ENCODE data around the gene KCNN1.

DNA sequence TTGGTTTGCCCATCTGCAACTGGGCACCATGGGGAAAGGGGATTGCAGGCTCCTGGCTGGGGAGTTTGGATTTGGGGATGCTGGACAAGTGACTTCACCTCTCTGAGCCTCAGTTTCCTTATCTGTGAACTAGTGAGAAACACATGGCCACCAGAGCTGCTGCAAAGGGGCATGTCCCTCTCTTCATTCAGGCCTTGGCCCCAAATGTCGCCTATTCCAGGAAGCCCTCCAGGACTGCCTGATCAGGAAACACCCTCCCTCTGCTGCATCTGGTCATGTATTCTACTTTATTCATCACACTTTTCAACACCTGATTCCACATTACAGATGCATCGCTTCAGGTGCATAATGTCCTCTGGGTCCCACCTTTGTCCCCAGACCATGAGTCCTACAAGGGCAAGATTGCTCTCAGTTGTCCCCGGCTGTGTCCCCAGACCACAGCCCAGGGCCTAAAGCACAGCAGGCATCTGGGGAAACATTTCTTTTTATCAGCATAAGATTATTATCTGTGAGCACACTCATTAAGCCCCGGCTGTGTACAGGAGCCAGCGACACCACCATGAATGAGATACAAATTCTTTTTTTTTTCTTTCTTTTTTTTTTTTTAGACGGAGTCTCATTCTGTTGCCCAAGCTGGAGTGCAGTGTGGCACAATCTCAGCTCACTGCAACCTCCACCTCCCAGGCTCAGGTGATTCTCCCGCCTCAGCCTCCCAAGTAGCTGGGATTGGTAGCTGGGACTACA lies 78.6 kb downstream of the KCNN1 start:
- TF ChIP-seq, protein P1, sequence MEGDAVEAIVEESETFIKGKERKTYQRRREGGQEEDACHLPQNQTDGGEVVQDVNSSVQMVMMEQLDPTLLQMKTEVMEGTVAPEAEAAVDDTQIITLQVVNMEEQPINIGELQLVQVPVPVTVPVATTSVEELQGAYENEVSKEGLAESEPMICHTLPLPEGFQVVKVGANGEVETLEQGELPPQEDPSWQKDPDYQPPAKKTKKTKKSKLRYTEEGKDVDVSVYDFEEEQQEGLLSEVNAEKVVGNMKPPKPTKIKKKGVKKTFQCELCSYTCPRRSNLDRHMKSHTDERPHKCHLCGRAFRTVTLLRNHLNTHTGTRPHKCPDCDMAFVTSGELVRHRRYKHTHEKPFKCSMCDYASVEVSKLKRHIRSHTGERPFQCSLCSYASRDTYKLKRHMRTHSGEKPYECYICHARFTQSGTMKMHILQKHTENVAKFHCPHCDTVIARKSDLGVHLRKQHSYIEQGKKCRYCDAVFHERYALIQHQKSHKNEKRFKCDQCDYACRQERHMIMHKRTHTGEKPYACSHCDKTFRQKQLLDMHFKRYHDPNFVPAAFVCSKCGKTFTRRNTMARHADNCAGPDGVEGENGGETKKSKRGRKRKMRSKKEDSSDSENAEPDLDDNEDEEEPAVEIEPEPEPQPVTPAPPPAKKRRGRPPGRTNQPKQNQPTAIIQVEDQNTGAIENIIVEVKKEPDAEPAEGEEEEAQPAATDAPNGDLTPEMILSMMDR (IDR thresholded peaks at IDR 0.05), result no peak
- no peak for TF ChIP-seq EZH2phosphoT487 (IDR thresholded peaks at IDR 0.05)
